Thoracic aorta (tissue), 2 donors: Measurements from ENCODE around the gene IL18R1. TPM values are rescaled to one million over a fixed set of nuclear protein-coding genes. Genes with fewer than 3 reads are reported as not detected.

Experiments
- ATAC-seq: fragments of 150-250 bp; one replicate; pipeline ENCODE4 v1.8.0; 2017; ENCODE audit warnings: low read depth; ENCODE audit not compliant: insufficient number of reproducible peaks, low FRiP score
- DNase-seq: peaks from one replicate; pipeline ENCODE4 v3.0.0-alpha.2; 2020; ENCODE audit warnings: low spot score
- H3K27ac ChIP-seq, 2 donors: fragments of 200-600 bp; sonication (generic); 1 replicate in 1 of 2; 2 replicates in 1 of 2; pipeline ENCODE4 v1.5.1; 2016; ENCODE audit warnings: mild to moderate bottlenecking in 2 of 2, moderate library complexity in 2 of 2
- H3K27me3 ChIP-seq: fragments of 200-600 bp; sonication (generic); replicated peaks from 2 replicates; pipeline ENCODE4 v1.6.0; 2016; ENCODE audit warnings: mild to moderate bottlenecking; ENCODE audit not compliant: insufficient read depth
- H3K36me3 ChIP-seq: fragments of 200-600 bp; sonication (generic); one replicate; pipeline ENCODE4 v1.5.1; 2016
- H3K4me1 ChIP-seq, 2 donors: fragments of 200-600 bp; sonication (generic); 1 replicate in 1 of 2; 2 replicates in 1 of 2; pipeline versions ENCODE4 v1.5.1 to v1.6.0; 2016; ENCODE audit warnings: low read depth in 2 of 2, mild to moderate bottlenecking in 1 of 2; ENCODE audit not compliant: control insufficient read depth in 1 of 2
- H3K4me3 ChIP-seq: fragments of 200-600 bp; sonication (generic); 2 replicates; pipeline ENCODE4 v1.5.1; 2016; ENCODE audit warnings: mild to moderate bottlenecking
- H3K9me3 ChIP-seq: fragments of 200-600 bp; sonication (generic); 2 replicates; pipeline ENCODE4 v1.5.1; 2016
- CTCF ChIP-seq: fragments of 200-600 bp; sonication (generic); IDR thresholded peaks from one replicate; pipeline ENCODE4 v1.5.1; 2019; ENCODE audit warnings: antibody characterized with exemption
- total RNA-seq, 2 donors: library from RNA; depleted of rRNA; stranded (reverse); fragments of >200 nt; gene quantifications; one replicate each; pipeline versions ENCODE4 v1.1.0 to v1.2.3, GENCODE V29; 2016

IL18R1 gene
- total RNA-seq, 2 donors from 2014 or later, result 9.3 to 22.2 TPM

GRCh38 chr2:102392096-102392495 is 36.5 kb downstream of the IL18R1 start:
- H3K9me3 ChIP-seq, result no peaks in the 10 kb centered on the region
- no peak for ATAC-seq

GRCh38 chr2:102392942-102393341 is 37.3 kb downstream of the IL18R1 start:
- Histone ChIP-seq H3K9me3 (no peaks in the 10 kb centered on the region), H3K36me3 (no peaks in the 10 kb centered on the region), H3K4me3 (no peak overlapping the region), H3K27me3 (no peaks in the 10 kb centered on the region), H3K27ac (no peak overlapping the region), H3K4me1 (no peaks in the 10 kb centered on the region)
- no peak for DNase-seq
- TF ChIP-seq CTCF, result no peak
- ATAC-seq, result no peak

More at GRCh38 chr2:102392096-102392495, 36.5 kb downstream of the IL18R1 start:
- Histone ChIP-seq H3K27me3 (no peaks in the 10 kb centered on the region), H3K4me3 (no peak overlapping the region), H3K36me3 (no peaks in the 10 kb centered on the region), H3K4me1 (no peaks in the 10 kb centered on the region), H3K27ac (no peak overlapping the region)
- no peak for DNase-seq
- TF ChIP-seq CTCF, result no peak

GRCh38 chr2:102396012-102396411 is 40.4 kb downstream of the IL18R1 start:
- H3K27ac ChIP-seq, result no peak overlapping the region
- H3K9me3 ChIP-seq, result no peaks in the 10 kb centered on the region
- TF ChIP-seq CTCF, result no peak
- no peaks in the 10 kb centered on the region for H3K36me3 ChIP-seq
- DNase-seq (no peak), ATAC-seq (no peak)
- no peak overlapping the region for H3K4me3 ChIP-seq
- no peaks in the 10 kb centered on the region for H3K27me3 ChIP-seq
- no peaks in the 10 kb centered on the region for H3K4me1 ChIP-seq

- TF ChIP-seq CTCF, result no peak
- Histone ChIP-seq H3K27ac (no peak overlapping the region), H3K4me1 (no peaks in the 10 kb centered on the region), H3K36me3 (no peaks in the 10 kb centered on the region), H3K9me3 (no peaks in the 10 kb centered on the region), H3K27me3 (no peaks in the 10 kb centered on the region), H3K4me3 (no peak overlapping the region)
- DNase-seq (no peak), ATAC-seq (no peak)
These were observed 41.6 kb downstream of the IL18R1 start for GRCh38 chr2:102397209-102397608.

- ATAC-seq, result no peak
- Histone ChIP-seq H3K9me3 (no peaks in the 10 kb centered on the region), H3K27me3 (no peaks in the 10 kb centered on the region), H3K4me3 (no peak overlapping the region), H3K36me3 (no peaks in the 10 kb centered on the region), H3K4me1 (no peaks in the 10 kb centered on the region), H3K27ac (no peak overlapping the region)
- no peak for DNase-seq
- no peak for TF ChIP-seq CTCF
These were observed 44.0 kb downstream of the IL18R1 start for GRCh38 chr2:102399499-102400141.
